ENCODE measurements around the gene ARL6IP5.

Gene ARL6IP5

GRCh38 chr3:69084326-69085167, at the start of gene ARL6IP5:
TSS of gene ARL6IP5 (plus strand) at chr3:69084937. CDS start at chr3:69085048, 111 bp downstream.
- DNase-seq, result peak; percentile 96

GRCh38 chr3:69044608-69045007, 40.1 kb upstream of the ARL6IP5 start:
- DNase-seq, result no peak

GRCh38 chr3:69048990-69049389, 35.7 kb upstream of the ARL6IP5 start:
- DNase-seq, result no peak

GRCh38 chr3:69051756-69052471, 32.8 kb upstream of the ARL6IP5 start, which contains the start of gene TMF1:
TSS of gene TMF1 (minus strand) at chr3:69052333. CDS start at chr3:69052086, 247 bp downstream.
- peak; percentile 99 for DNase-seq

- no peak for DNase-seq
Measured at GRCh38 chr3:69052472-69052898, 32.3 kb upstream of the ARL6IP5 start.

GRCh38 chr3:69058180-69058946, 26.4 kb upstream of the ARL6IP5 start:
- no peak for DNase-seq

- no peak for DNase-seq
Measured at GRCh38 chr3:69058947-69059224, 25.9 kb upstream of the ARL6IP5 start.

GRCh38 chr3:69059688-69060087, 25.0 kb upstream of the ARL6IP5 start:
- no peak for DNase-seq

GRCh38 chr3:69063636-69064035, 21.1 kb upstream of the ARL6IP5 start:
- DNase-seq, result no peak

- DNase-seq, result no peak
Measured at GRCh38 chr3:69065318-69065964, 19.3 kb upstream of the ARL6IP5 start.

GRCh38 chr3:69066121-69066520, 18.6 kb upstream of the ARL6IP5 start:
- no peak for DNase-seq

GRCh38 chr3:69072928-69073327, 11.8 kb upstream of the ARL6IP5 start:
- DNase-seq, result no peak

- DNase-seq, result no peak
Measured at GRCh38 chr3:69079269-69080159, 5.2 kb upstream of the ARL6IP5 start.

GRCh38 chr3:69080233-69080920, 4.4 kb upstream of the ARL6IP5 start, which contains the start of gene UBA3:
TSS of gene UBA3 (minus strand) at chr3:69080365. CDS start at chr3:69080353, 12 bp downstream.
- peak; percentile 93 for DNase-seq

GRCh38 chr3:69081583-69082262, 3.0 kb upstream of the ARL6IP5 start:
- DNase-seq, result no peak

GRCh38 chr3:69082361-69082760, 2.4 kb upstream of the ARL6IP5 start:
- DNase-seq, result no peak

GRCh38 chr3:69082805-69083204, 1.9 kb upstream of the ARL6IP5 start:
- peak; percentile 62 for DNase-seq

GRCh38 chr3:69085168-69085832, 563 bp downstream of the ARL6IP5 start:
- DNase-seq, result peak; percentile 44

GRCh38 chr3:69085833-69086722, 1.3 kb downstream of the ARL6IP5 start:
- peak; percentile 93 for DNase-seq

Data from RPMI8226 (cell line).